ENCODE measurements around the gene MTERF4. TPM values are rescaled to one million over a fixed set of nuclear protein-coding genes. Genes with fewer than 3 reads are reported as not detected.

Gene MTERF4
- total and polyA plus RNA-seq, 2 of the 8 experiments (the other 6 are each of a cell fraction or from before 2014, with no cell fraction given) = 25.9 to 28.5 TPM

DNA sequence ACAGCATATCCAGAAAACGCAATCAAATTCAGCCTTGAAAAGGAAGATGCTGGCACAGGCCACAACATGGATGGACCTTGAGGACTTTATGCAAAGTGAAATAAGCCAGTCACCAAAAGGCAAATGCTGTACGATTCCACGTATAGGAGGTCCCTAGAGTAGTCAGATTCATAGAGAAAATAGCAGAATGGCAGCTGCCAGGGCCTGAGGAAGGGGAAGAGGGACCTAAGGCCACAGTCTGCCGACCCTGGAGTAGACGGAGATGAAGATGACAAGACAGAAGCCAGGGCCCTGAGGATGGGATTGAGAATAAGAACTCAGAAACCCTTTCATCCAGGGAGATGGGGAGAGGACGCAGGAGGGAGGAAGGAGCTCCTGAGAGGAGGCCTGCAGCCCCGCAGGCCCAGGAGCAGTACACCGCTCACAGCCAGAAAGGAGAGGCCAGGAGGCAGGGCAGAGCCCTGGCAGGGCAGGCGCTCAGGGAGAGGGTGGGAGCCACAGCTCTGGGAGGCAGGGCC lies 8.1 kb upstream of the MTERF4 start:
- Histone ChIP-seq H3K4me3 (ENCODE audit: extremely low read depth in 1 of 4, insufficient read depth in 2 of 4, low read depth in 3 of 4, low read length in 4 of 4) (no peak overlapping the region), H3K27me3 (replicated peaks in 1 of 4; ENCODE audit: control insufficient read depth in 3 of 4, extremely low read depth in 1 of 4, insufficient read depth in 3 of 4, low read length in 3 of 4) (no peaks in the 10 kb centered on the region), H2BK5ac (ENCODE audit: low read depth, low read length) (no peak overlapping the region; the same call in 1 of the 2 replicates), H2BK120ac (replicated peaks; ENCODE audit: low read depth, low read length) (no peak overlapping the region), H3K4me2 (ENCODE audit: insufficient read depth in 1 of 2, low read depth in 2 of 2, low read length in 2 of 2) (no peak overlapping the region), H3K27ac (ENCODE audit: low read depth, low read length) (no peak overlapping the region), H2BK12ac (ENCODE audit: low read depth, low read length) (no peak overlapping the region), H2AK5ac (ENCODE audit: low read depth, low read length) (no peak overlapping the region), H3K36me3 (ENCODE audit: control insufficient read depth in 2 of 4, insufficient read depth in 4 of 4, low read length in 3 of 4) (peaks cover 0 to 29% (median 6%) of the 10 kb centered on the region in 4 experiments; a peak in 4 of 8 replicates), H3K4ac (replicated peaks; ENCODE audit: insufficient read length, low read depth, low read length) (no peak overlapping the region), H3K23me2 (ENCODE audit: low read depth, low read length) (no peaks in the 10 kb centered on the region; the same call in 1 of the 2 replicates), H4K5ac (ENCODE audit: insufficient read length, low read depth, low read length) (no peak overlapping the region), H3K14ac (ENCODE audit: insufficient read length) (no peak overlapping the region), H3K9ac (replicated peaks in 1 of 4; ENCODE audit: extremely low read depth in 1 of 4, low read depth in 3 of 4, low read length in 3 of 4) (no peak overlapping the region), H2AFZ (ENCODE audit: low read length) (no peak overlapping the region), H4K20me1 (replicated peaks in 1 of 2; ENCODE audit: control insufficient read depth in 1 of 2, insufficient read depth in 2 of 2, low read length in 2 of 2) (peaks cover 3 to 6% of the 10 kb centered on the region in 2 experiments), H3K79me1 (ENCODE audit: low read depth, low read length) (no peaks in the 10 kb centered on the region; the same call in 1 of the 2 replicates), H3K79me2 (ENCODE audit: control insufficient read depth in 1 of 2, insufficient read depth in 2 of 2, low read length in 2 of 2) (no peaks in the 10 kb centered on the region), H3K18ac (ENCODE audit: extremely low read depth, low read length) (no peak overlapping the region), H3K9me3 (ENCODE audit: insufficient read depth in 2 of 2, low read depth in 1 of 2, low read length in 1 of 2) (no peaks in the 10 kb centered on the region), H4K8ac (ENCODE audit: extremely low read depth, insufficient read depth, low read length) (no peak overlapping the region), H3K23ac (ENCODE audit: insufficient read length) (no peak overlapping the region), H3K4me1 (replicated peaks in 1 of 4; ENCODE audit: control insufficient read depth in 3 of 4, insufficient read depth in 4 of 4, low read length in 3 of 4) (no peaks in the 10 kb centered on the region), H4K91ac (replicated peaks; ENCODE audit: insufficient read length, low read length) (no peak overlapping the region), H3K56ac (replicated peaks; ENCODE audit: insufficient read length, low read depth, low read length) (no peak overlapping the region), H2BK15ac (ENCODE audit: low read length) (no peak overlapping the region), H2BK20ac (ENCODE audit: low read length) (no peak overlapping the region)
- ChIA-PET CTCF (ENCODE audit: partially characterized antibody) (interaction anchor here (0.6 to 0.8 kb wide), 2 partner anchors 15 to 32 kb away, joined by 3 to 5 read pairs; no protein-coding TSS in a partner anchor), POLR2A (ENCODE audit: partially characterized antibody) (interaction anchor here (0.6 to 1.7 kb wide), 2 partner anchors 14 to 374 kb away, joined by 5 read pairs; no protein-coding TSS in a partner anchor)
- 83% methylated on average over 9 of the region's 9 CpGs; no CpG with 5 or more reads in 1 of the 2 experiments for WGBS, 2 experiments (ENCODE audit: extremely low coverage in 1 of 2, insufficient coverage in 1 of 2, insufficient read length in 1 of 2, insufficient replicate concordance in 2 of 2, low coverage in 1 of 2, low lambda C conversion rate in 2 of 2, missing lambda C conversion rate in 1 of 2)
- DNase-seq (ENCODE audit: low read depth in 1 of 2, low spot score in 2 of 2) = no peak
- FAIRE-seq = no peak
- TF ChIP-seq RFX5 (IDR thresholded peaks at IDR 0.05; ENCODE audit: borderline replicate concordance, low read depth, low read length) = no peak
- no peak for TF ChIP-seq BACH1 (IDR thresholded peaks at IDR 0.05; ENCODE audit: low read length)
- TF ChIP-seq POLR2A (IDR thresholded peaks at IDR 0.05; ENCODE audit: control extremely low read depth in 1 of 2, low read depth in 2 of 2, low read length in 2 of 2) = no peak
- TF ChIP-seq CBX5 (IDR thresholded peaks at IDR 0.05; ENCODE audit: low read depth, low read length) = no peak
- TF ChIP-seq TAF7 (optimal IDR thresholded peaks at IDR 0.05; ENCODE audit: borderline replicate concordance, low read depth, low read length) = no peak
- TF ChIP-seq SP4 (IDR thresholded peaks at IDR 0.05; ENCODE audit: low read length) = no peak
- TF ChIP-seq POLR2AphosphoS5 (IDR thresholded peaks at IDR 0.05; ENCODE audit: low read depth, low read length) = no peak
- TF ChIP-seq NRF1 (IDR thresholded peaks at IDR 0.05; ENCODE audit: low read depth, low read length) = no peak
- no peak for TF ChIP-seq CREB1 (IDR thresholded peaks at IDR 0.05)
- TF ChIP-seq SP1 (IDR thresholded peaks at IDR 0.05; ENCODE audit: low read depth, low read length) = no peak
- TF ChIP-seq CEBPB (IDR thresholded peaks at IDR 0.05; ENCODE audit: low read depth, low read length) = no peak
- TF ChIP-seq POU5F1 (IDR thresholded peaks at IDR 0.05; ENCODE audit: low read depth, low read length) = no peak
- TF ChIP-seq FOSL1 (IDR thresholded peaks at IDR 0.05; ENCODE audit: insufficient read depth, low read depth, low read length) = no peak
- TF ChIP-seq, protein P1, sequence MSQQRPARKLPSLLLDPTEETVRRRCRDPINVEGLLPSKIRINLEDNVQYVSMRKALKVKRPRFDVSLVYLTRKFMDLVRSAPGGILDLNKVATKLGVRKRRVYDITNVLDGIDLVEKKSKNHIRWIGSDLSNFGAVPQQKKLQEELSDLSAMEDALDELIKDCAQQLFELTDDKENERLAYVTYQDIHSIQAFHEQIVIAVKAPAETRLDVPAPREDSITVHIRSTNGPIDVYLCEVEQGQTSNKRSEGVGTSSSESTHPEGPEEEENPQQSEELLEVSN (IDR thresholded peaks at IDR 0.05) = no peak
- TF ChIP-seq HDAC2 (IDR thresholded peaks at IDR 0.05; ENCODE audit: borderline replicate concordance in 1 of 2, low read depth in 2 of 2, low read length in 2 of 2) = no peak

Measured in H1 (cell line).